ENCODE results near the gene COL23A1.

COL23A1 gene

DNA sequence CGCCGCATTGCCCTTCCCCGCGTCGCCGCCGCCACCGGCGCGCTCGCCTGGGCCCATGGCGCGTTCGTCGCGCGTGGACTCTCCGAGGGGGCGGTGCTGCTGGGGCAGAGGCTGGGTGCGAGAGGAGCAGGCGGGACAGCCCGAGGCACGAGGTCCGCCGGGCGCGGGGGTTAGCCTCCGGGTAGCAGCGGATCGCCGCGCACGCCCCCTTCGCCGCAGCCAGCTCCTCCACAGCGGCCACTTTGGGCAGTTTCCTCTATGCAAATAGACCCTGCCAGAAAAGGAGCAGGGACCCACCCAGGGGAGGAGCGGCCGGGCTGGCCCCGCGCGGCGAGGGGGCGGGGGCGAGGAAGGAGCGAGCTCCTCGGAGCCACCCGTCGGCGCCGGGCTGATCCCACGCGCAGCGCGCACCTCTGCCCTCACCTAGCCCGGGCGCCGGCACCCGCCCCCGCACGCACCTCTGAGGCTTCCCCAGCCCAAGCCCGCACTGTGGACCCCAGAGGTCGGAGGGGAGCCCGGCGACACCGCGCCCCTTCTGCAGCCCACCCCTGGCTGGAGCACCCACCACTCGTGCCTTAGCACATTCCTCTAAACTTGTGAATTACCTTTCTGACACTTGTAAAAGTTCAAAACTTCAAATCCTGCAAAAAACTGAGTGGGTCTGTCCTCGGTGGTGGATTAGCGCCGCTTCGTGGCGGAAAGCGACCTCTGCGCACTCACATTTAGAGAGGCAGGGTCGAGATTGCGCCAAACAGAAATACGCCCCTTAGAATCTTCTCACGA lies at the start of gene COL23A1:
TSS of gene COL23A1 (minus strand) at position 253 of the 783 bp plus-strand sequence.
- no peak within 1 kb of the TSS for H3K27ac Mint-ChIP-seq
- H3K9me3 Mint-ChIP-seq: peaks cover 15% of the 10 kb centered on the region
- peaks cover 55% of the 10 kb centered on the region for H3K27me3 Mint-ChIP-seq
- H3K4me3 Mint-ChIP-seq: peak within 1 kb of the TSS; percentile 71
- H3K4me1 Mint-ChIP-seq (ENCODE audit: low read depth): peaks cover 6% of the 10 kb centered on the region
- peaks cover 16% of the 10 kb centered on the region for H3K36me3 Mint-ChIP-seq (ENCODE audit: low read depth)

DNA sequence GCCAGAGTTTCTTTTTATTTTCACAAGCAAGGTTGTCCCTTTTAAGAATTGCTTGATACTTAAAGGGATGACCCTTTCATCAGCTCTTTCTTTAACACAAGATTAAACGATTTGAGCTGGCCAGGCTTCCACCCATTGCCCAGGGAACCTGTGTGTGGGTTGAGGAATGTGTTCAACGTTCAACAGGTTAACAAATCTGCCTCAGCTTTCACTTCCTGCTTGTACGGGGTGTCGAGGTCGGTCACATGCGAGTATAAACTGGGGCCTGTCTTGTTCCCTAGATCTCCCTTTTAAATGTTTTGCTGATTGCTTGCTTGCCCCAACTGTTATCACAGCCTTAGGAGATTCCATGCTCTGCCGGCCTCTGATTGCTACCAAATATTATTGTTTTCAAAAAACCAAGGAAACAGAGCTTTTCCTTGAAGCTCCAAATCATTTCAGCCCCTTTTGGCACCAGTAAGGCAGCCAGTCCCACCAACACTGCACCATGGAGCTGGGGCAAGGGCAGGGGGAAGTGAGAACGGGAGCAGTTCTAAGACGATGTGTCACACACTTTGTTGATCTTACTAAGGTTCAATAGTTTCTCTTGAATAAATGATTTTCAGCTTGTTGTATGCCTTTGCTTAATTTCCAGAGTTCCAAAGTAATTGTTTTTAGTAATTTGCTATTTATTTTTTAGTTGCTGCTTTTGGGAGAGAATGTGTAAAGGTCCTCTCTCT lies 47.3 kb upstream of the COL23A1 start:
- Mint-ChIP-seq H3K36me3 (ENCODE audit: low read depth) (no peaks in the 10 kb centered on the region), H3K4me1 (ENCODE audit: low read depth) (peaks cover 3% of the 10 kb centered on the region), H3K4me3 (no peak overlapping the region), H3K27me3 (peaks cover 4% of the 10 kb centered on the region), H3K9me3 (no peaks in the 10 kb centered on the region), H3K27ac (no peak overlapping the region)

DNA sequence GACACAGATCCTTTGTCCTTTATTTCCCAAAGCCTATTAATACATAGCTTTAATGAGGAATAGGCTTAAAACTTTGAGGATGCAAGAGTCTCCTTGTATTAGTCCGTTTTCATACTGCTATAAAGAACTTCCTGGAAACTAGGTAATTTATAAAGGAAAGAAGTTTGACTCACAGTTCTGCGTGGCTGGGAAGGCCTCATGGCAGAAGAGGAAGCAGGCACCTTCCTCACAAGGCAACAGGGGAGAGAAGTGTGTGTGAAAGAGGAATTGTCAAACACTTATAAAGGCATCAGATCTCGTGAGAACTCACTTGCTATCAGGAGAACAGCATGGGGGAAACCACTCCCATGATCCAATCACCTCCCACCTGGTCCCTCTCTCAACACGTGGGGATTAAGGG lies 42.1 kb upstream of the COL23A1 start:
- peaks cover 2% of the 10 kb centered on the region for H3K4me1 Mint-ChIP-seq (ENCODE audit: low read depth)
- H3K9me3 Mint-ChIP-seq: no peaks in the 10 kb centered on the region

DNA sequence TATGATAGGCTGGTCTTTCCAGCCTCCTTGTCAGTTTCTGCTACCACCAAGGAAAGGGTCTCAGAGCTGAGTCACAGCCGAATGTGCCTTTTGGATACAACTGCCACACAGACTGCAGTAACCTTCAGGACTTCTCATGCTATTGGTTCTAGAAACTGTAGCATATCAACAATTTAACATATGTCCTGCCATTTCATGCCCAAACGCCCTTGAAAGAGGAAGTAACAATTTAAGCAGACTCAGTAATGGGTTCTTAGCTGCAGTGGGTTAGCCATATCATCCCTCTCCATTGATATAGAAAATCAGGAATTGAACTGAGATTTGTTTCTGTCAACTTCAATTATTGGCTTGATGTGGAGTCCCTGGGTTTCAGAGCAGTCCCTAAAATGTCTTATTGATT lies 40.8 kb upstream of the COL23A1 start:
- peaks cover 4% of the 10 kb centered on the region for H3K27me3 Mint-ChIP-seq
- H3K4me3 Mint-ChIP-seq: no peak overlapping the region
- H3K4me1 Mint-ChIP-seq (ENCODE audit: low read depth): peaks cover 3% of the 10 kb centered on the region
- H3K36me3 Mint-ChIP-seq (ENCODE audit: low read depth): peaks cover 1% of the 10 kb centered on the region
- H3K27ac Mint-ChIP-seq: no peak overlapping the region
- no peaks in the 10 kb centered on the region for H3K9me3 Mint-ChIP-seq

More for the DNA sequence above, 42.1 kb upstream of the COL23A1 start:
- Mint-ChIP-seq H3K36me3 (ENCODE audit: low read depth) (no peaks in the 10 kb centered on the region), H3K27ac (no peak overlapping the region), H3K27me3 (peaks cover 4% of the 10 kb centered on the region), H3K4me3 (no peak overlapping the region)

DNA sequence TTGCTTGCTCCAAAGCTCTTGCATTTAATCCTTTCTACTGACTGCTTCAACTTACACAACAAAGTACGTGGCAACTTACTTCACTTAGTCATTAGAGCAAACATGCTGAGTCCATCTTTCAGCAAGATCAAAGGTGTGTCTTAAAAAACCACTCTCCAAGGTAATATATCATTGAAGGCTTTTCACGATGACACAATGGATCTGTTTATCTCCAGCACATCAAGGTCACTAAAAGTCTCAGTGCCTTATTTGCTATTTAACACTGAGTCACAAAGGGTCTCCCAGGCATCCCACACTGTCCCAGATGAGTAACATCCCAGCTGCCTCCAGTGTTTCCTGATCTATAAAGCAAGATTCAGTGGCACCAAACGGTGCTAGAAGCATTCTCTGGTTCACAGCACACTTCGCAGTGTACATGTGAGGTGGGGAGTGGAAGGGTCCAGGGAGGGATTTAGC lies 40.3 kb upstream of the COL23A1 start:
- peaks cover 4% of the 10 kb centered on the region for H3K27me3 Mint-ChIP-seq
- peaks cover 6% of the 10 kb centered on the region for H3K36me3 Mint-ChIP-seq (ENCODE audit: low read depth)
- no peak overlapping the region for H3K27ac Mint-ChIP-seq
- H3K4me3 Mint-ChIP-seq: no peak overlapping the region
- no peaks in the 10 kb centered on the region for H3K9me3 Mint-ChIP-seq
- peaks cover 7% of the 10 kb centered on the region for H3K4me1 Mint-ChIP-seq (ENCODE audit: low read depth)

DNA sequence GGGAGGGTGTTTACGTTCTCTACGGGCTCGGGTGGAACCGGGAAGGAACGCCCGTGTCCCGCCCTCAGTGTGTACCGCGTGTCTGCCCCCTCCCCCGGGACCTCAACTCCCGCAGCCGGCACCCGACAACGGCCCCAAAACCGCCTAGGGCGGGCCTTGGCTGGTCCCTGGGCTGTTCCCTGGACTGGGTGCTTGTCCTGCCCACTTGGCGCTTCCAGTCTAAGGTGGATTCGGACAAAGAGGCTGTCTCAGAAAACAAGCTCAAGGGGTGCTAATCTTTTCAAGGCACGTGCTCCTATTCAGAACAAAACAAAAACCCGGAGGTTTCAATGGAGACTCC lies 37.0 kb upstream of the COL23A1 start:
- peaks cover 20% of the 10 kb centered on the region for H3K36me3 Mint-ChIP-seq (ENCODE audit: low read depth)
- H3K27ac Mint-ChIP-seq: no peak overlapping the region
- peak overlapping the region; percentile 56 for H3K4me3 Mint-ChIP-seq
- H3K27me3 Mint-ChIP-seq: no peaks in the 10 kb centered on the region
- peaks cover 36% of the 10 kb centered on the region for H3K4me1 Mint-ChIP-seq (ENCODE audit: low read depth)
- H3K9me3 Mint-ChIP-seq: no peaks in the 10 kb centered on the region

DNA sequence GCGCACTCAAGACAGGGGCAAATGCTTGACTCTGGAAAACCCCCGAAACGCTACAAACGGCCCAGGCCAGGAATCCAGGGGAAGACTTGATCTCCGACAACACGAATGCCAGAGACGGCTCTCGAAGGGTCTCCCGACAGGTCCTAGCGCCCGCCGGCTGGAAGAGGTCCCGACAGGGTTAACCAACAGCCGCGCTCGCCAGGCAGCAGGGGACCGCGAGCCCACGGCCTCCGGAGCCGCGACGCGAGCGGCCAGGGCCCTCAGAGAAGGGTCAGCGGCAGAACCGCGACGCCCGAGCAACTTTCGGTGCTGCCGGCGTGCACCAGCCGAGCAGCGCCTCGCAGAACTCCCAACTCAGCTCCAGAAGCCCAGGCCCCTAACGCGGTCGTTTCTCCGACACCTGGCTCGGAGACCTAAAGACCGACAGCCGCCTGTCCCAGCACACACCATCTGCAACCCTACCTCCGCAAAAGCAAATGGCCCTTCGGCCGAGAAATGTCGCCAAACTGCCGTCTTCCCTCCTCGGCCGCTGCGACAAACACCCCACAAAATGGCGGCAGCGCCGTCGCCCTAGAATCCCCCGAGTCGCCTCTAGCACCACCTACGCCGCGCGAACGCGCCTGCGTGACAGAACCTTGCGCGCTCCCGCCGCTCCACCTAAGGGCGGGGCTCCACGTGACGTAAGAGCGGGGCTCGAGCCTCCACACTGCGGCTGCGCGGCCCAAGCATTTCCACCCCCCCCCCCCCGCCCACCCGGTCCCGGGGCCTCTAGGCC lies 36.5 kb upstream of the COL23A1 start, which contains the start of gene CLK4:
TSS of gene CLK4 (minus strand) at position 567 of the 775 bp plus-strand sequence. CDS start 3,634 bp downstream, outside the sequence.
- peak within 1 kb of the TSS; percentile 98 for H3K27ac Mint-ChIP-seq
- H3K4me3 Mint-ChIP-seq: peak within 1 kb of the TSS; percentile 97
- no peaks in the 10 kb centered on the region for H3K9me3 Mint-ChIP-seq
- H3K4me1 Mint-ChIP-seq (ENCODE audit: low read depth): peaks cover 40% of the 10 kb centered on the region
- H3K36me3 Mint-ChIP-seq (ENCODE audit: low read depth): peaks cover 26% of the 10 kb centered on the region
- no peaks in the 10 kb centered on the region for H3K27me3 Mint-ChIP-seq

DNA sequence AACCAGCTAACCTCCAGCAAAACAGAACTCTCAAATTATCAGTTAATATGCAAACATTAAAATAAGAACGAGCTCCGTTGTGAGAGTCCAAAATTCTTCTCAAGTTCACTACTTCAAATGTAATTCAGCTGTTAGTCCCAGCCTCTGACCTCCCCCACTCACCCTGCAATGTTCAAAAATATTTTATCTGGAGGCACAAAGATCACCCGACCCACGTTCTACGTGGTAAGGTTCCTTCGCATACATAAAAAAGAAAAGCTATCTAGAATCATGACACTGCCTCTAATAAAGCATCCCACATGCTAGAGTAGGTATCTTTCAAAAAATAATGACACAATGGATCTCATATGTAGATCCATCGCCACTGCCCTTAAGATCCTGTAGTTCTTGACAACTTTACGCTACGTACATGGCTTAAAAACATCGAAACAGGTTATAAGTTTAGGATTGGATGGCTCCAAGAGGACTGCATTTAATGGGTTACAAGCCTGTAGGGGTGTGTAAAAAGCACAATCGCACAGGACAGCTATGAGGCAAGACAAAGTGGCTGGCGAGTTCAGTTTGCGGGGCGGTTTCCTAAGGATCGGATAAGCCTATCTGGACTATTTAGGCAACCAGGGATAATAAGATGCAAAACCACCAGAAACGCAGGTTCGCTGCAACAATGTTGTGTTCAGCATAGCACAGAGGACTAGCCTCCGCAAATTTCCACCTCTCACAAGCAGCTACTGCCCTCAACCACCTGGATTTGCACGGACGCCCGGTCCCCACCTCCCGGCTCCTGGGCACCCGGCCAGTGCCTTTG lies 35.7 kb upstream of the COL23A1 start:
- H3K36me3 Mint-ChIP-seq (ENCODE audit: low read depth): peaks cover 33% of the 10 kb centered on the region
- peaks cover 42% of the 10 kb centered on the region for H3K4me1 Mint-ChIP-seq (ENCODE audit: low read depth)
- no peaks in the 10 kb centered on the region for H3K27me3 Mint-ChIP-seq
- peak overlapping the region; percentile 98 for H3K27ac Mint-ChIP-seq
- no peaks in the 10 kb centered on the region for H3K9me3 Mint-ChIP-seq
- peak overlapping the region; percentile 97 for H3K4me3 Mint-ChIP-seq

DNA sequence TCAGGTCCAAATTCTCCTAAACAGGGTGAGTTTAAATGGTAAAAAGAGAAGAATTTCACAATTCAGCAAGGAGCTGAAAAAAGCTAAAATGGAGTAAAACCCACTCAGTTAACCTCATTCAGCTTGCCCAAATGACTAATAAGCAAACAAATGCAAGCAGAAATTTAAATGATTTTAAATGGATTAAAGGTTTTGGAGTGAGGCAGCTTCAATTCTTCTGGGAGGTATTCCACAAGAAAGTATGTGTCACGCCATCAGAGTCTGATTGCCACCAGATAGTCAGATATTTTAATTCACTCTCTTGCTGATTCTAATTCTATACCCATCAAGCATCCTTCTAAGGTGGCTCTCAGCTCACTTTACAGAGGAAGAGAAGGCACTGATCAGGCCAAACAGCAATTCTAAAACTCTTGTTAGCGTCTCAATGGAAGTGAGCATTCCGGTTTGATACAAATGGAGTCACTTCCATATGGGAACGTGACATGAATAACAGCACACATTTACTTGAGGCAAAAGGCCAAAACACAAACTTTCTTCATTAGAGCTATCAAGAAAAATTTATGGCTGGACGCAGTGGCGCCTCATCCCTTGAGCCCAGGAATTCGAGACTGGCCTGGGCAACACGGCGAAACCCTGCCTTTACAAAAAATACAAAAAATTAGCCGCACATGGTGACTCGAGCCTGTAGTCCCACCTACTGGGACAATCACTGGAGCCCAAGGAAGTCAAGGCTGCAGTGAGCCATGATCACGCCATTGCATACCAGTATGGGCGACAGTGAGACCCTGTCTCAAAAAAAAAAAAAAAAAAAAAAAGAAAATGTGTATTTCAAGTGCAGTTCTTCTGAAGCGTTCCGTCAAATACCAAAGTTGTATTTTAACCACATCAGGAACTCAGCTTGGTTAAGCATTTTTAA lies 34.7 kb upstream of the COL23A1 start:
- no peaks in the 10 kb centered on the region for H3K27me3 Mint-ChIP-seq
- H3K4me3 Mint-ChIP-seq: peak overlapping the region; percentile 97
- peak overlapping the region; percentile 98 for H3K27ac Mint-ChIP-seq
- no peaks in the 10 kb centered on the region for H3K9me3 Mint-ChIP-seq
- H3K36me3 Mint-ChIP-seq (ENCODE audit: low read depth): peaks cover 42% of the 10 kb centered on the region
- H3K4me1 Mint-ChIP-seq (ENCODE audit: low read depth): peaks cover 50% of the 10 kb centered on the region

DNA sequence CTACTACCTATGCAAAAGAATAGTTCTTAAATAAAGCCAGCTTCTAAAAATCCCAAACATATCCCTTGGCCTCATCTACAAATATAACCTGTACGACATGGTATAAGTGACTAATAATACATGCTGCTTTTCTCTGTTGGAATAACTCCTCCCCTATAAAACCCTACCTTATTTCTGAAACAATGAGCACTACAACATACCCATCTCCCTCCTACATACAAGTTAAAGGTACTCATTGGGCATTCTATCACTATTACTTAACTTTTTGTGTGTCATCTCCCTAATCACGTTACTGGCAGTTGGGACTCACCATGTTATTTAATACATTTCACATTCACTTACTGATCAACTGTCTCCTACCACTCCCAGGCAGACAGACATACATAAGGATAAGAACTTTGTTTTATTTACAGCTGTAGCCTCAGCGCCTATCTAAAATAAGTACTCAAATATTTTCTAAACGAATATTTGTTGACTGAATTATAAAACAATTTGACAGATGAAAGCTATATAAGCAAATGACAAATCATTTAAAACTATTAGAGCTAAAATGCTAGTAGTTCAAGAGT lies 32.6 kb upstream of the COL23A1 start:
- no peaks in the 10 kb centered on the region for H3K27me3 Mint-ChIP-seq
- peaks cover 64% of the 10 kb centered on the region for H3K4me1 Mint-ChIP-seq (ENCODE audit: low read depth)
- H3K4me3 Mint-ChIP-seq: no peak overlapping the region
- H3K9me3 Mint-ChIP-seq: no peaks in the 10 kb centered on the region
- no peak overlapping the region for H3K27ac Mint-ChIP-seq
- H3K36me3 Mint-ChIP-seq (ENCODE audit: low read depth): peaks cover 59% of the 10 kb centered on the region

DNA sequence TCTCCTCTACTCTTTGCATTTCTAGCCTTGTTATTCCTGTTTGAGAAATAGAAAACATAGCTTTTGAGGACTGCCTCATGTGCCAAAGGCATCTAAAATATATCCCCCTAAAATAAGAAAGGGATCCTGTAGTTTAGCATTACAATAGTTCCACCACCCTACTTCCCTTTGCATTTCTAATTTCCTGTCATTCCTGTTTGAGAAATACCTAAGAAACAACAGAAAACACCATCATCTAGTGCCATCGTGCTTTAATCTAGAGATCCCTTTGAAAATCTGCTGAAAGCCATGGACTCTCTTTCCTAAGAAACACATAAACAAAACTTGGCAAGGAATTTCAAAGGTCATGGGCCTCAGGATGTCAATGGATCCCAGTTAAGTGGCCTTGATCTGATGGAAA lies 29.2 kb upstream of the COL23A1 start:
- Mint-ChIP-seq H3K4me3 (no peak overlapping the region), H3K4me1 (ENCODE audit: low read depth) (peaks cover 47% of the 10 kb centered on the region), H3K27ac (no peak overlapping the region)

DNA sequence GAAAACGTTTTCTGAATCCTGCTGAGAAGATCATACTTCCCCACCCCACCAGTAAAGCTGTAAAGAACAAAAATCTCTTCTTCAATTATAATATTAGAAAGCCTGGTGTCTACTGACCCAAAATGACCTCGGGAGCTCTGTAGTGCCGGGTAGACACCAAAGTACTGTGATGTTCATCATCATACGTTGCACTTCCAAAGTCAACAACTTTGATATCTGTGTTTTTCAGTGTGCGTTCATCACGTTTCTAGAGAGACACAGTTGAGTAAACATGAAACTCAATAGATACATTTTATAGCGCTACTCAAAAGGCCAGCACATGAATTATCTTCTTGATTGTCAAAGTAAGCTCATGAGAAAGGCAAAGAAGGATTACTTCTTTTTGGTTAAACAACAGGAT lies 22.1 kb upstream of the COL23A1 start:
- Mint-ChIP-seq H3K9me3 (no peaks in the 10 kb centered on the region), H3K36me3 (ENCODE audit: low read depth) (peaks cover 79% of the 10 kb centered on the region), H3K4me3 (no peak overlapping the region), H3K27me3 (no peaks in the 10 kb centered on the region), H3K27ac (no peak overlapping the region), H3K4me1 (ENCODE audit: low read depth) (peaks cover 8% of the 10 kb centered on the region)

More for the DNA sequence above, 29.2 kb upstream of the COL23A1 start:
- H3K36me3 Mint-ChIP-seq (ENCODE audit: low read depth): peaks cover 80% of the 10 kb centered on the region
- no peaks in the 10 kb centered on the region for H3K27me3 Mint-ChIP-seq
- no peaks in the 10 kb centered on the region for H3K9me3 Mint-ChIP-seq

DNA sequence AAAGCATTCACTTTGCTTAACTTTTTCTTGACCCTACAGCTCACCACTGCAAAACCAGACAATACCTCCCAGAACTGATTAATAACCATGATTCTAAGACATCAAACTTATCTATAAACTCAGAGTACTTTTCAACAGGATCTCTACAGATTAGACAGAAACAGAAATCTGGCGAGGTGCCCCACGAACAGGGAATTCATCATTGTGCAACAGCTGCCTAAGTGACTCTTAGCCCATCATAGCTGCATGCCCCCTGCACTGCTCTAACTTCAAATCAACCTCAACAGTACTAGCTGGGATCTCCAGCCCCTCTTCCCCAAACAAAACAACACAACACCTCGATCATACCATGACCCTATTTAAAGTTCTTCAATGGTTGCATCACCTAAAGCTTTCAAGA lies 16.1 kb upstream of the COL23A1 start:
- Mint-ChIP-seq H3K27me3 (no peaks in the 10 kb centered on the region), H3K27ac (peak overlapping the region; percentile 2), H3K4me1 (ENCODE audit: low read depth) (no peaks in the 10 kb centered on the region), H3K4me3 (no peak overlapping the region), H3K36me3 (ENCODE audit: low read depth) (peaks cover 71% of the 10 kb centered on the region), H3K9me3 (no peaks in the 10 kb centered on the region)
